Measurements from ENCODE around the gene BMPR1A.

Gene BMPR1A

DNA sequence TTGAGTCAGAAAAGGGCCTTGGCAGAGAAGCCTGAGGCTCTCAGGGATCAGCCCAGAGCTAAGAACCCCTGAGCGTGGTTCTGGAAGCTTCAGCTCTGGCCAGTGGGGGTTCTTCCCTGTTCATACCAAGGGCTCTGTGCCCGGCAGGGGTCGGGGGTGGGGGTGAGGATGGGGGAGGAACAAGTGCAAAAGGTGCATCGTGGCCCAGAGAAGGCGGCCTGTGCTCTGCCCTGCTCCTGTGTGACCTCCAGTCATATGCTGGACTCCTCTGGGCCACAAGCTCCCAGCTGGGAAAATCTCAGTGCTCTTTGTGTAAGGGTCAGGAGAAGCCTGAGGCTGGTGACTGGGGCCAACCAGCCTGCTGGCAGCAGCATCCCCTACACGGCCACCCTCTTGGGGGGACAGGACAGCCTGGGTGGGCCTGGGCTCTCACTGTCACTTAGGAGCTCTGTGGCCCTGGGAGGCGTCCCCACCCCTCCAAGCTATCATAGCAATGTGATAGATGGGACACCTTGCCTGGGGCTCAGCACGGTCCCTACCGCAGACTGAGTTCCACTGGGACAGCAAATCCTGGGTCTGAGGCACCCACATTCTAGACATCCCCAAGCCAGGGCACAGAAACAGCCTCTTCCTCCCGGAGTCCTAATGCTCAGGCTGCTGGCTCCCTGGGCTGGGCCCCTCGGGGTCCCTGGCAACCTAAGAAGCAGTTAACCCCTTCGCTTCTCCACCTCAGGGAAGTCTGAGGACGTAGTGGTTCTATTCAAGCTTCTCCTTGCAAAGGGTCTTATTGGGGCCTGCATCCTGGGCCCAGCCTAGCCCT is 198.5 kb downstream of the BMPR1A start:
- Histone ChIP-seq H3K36me3 (ENCODE audit: control insufficient read depth in 1 of 2, insufficient read depth in 2 of 2, low read length in 2 of 2) (no peaks in the 10 kb centered on the region), H3K9me3 (ENCODE audit: control insufficient read depth in 1 of 2, low read length in 2 of 2) (peaks cover 0 to 4% of the 10 kb centered on the region in 2 donors), H3K27me3 (ENCODE audit: low read depth, low read length) (no peaks in the 10 kb centered on the region), H3K27ac (ENCODE audit: low read length) (peak overlapping the region; percentile 65), H3K4me3 (ENCODE audit: low read depth in 1 of 2, low read length in 2 of 2) (peak overlapping the region; percentile 19 to 21), H3K4me1 (ENCODE audit: control insufficient read depth in 1 of 2, insufficient read depth in 2 of 2, low read length in 2 of 2) (peaks cover 8 to 17% of the 10 kb centered on the region in 2 donors)

DNA sequence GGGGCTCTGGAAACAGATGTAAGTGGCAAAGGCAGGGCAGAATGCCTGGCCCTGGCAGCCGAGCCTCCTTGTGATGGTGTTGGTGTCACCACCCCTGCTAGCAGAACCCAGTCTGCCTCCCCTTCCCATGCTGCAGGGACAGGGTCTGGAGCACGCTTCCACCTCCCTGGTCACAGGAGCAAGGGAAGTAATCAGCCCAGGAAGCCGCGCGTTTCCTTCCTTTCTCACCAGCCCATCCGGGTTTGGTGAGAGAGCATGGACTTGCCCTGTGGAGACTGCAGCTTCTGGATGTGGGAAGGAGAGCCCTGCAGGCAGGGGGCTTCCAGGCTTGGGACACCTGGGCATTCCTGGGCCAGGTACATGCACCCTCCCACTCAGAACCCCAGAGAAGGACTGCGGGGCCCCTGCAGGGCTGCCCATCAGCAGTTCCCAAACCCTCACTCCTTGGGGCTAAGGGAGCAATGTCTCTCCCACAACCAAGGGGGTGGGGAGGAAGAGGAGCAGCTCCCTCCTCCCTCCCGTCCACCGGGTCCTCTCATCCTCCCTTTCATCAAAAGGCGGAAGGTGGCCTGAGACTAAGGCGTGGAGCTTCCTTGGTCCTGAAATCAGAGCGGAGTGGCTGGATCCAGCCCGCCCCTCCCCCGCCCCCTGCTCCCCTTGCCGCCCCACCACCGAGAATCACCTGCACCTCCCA is 199.2 kb downstream of the BMPR1A start:
- H3K36me3 ChIP-seq (ENCODE audit: control insufficient read depth in 1 of 2, insufficient read depth in 2 of 2, low read length in 2 of 2), result no peaks in the 10 kb centered on the region
- H3K27ac ChIP-seq (ENCODE audit: low read length), result peak overlapping the region; percentile 65
- H3K4me3 ChIP-seq (ENCODE audit: low read depth in 1 of 2, low read length in 2 of 2), result peak overlapping the region; percentile 16 to 21
- H3K4me1 ChIP-seq (ENCODE audit: control insufficient read depth in 1 of 2, insufficient read depth in 2 of 2, low read length in 2 of 2), result peaks cover 8 to 18% of the 10 kb centered on the region in 2 donors
- peaks cover 0 to 4% of the 10 kb centered on the region in 2 donors for H3K9me3 ChIP-seq (ENCODE audit: control insufficient read depth in 1 of 2, low read length in 2 of 2)
- no peaks in the 10 kb centered on the region for H3K27me3 ChIP-seq (ENCODE audit: low read depth, low read length)

- peaks cover 8 to 18% of the 10 kb centered on the region in 2 donors for H3K4me1 ChIP-seq (ENCODE audit: control insufficient read depth in 1 of 2, insufficient read depth in 2 of 2, low read length in 2 of 2)
- H3K27ac ChIP-seq (ENCODE audit: low read length), result no peak overlapping the region
- peaks cover 0 to 4% of the 10 kb centered on the region in 2 donors for H3K9me3 ChIP-seq (ENCODE audit: control insufficient read depth in 1 of 2, low read length in 2 of 2)
- H3K36me3 ChIP-seq (ENCODE audit: control insufficient read depth in 1 of 2, insufficient read depth in 2 of 2, low read length in 2 of 2), result no peaks in the 10 kb centered on the region
- peak overlapping the region in 1 of 2 donors; percentile 26 for H3K4me3 ChIP-seq (ENCODE audit: low read depth in 1 of 2, low read length in 2 of 2)
- H3K27me3 ChIP-seq (ENCODE audit: low read depth, low read length), result no peaks in the 10 kb centered on the region
Observed at GRCh38 chr10:86956195-86956847, 199.9 kb downstream of the BMPR1A start.

GRCh38 chr10:86956848-86957448 is 200.5 kb downstream of the BMPR1A start:
- H3K27me3 ChIP-seq (ENCODE audit: low read depth, low read length), result no peaks in the 10 kb centered on the region
- peaks cover 8 to 18% of the 10 kb centered on the region in 2 donors for H3K4me1 ChIP-seq (ENCODE audit: control insufficient read depth in 1 of 2, insufficient read depth in 2 of 2, low read length in 2 of 2)
- peak overlapping the region; percentile 21 to 26 for H3K4me3 ChIP-seq (ENCODE audit: low read depth in 1 of 2, low read length in 2 of 2)
- H3K27ac ChIP-seq (ENCODE audit: low read length), result peak overlapping the region; percentile 75
- no peaks in the 10 kb centered on the region for H3K36me3 ChIP-seq (ENCODE audit: control insufficient read depth in 1 of 2, insufficient read depth in 2 of 2, low read length in 2 of 2)
- H3K9me3 ChIP-seq (ENCODE audit: control insufficient read depth in 1 of 2, low read length in 2 of 2), result peaks cover 0 to 4% of the 10 kb centered on the region in 2 donors

DNA sequence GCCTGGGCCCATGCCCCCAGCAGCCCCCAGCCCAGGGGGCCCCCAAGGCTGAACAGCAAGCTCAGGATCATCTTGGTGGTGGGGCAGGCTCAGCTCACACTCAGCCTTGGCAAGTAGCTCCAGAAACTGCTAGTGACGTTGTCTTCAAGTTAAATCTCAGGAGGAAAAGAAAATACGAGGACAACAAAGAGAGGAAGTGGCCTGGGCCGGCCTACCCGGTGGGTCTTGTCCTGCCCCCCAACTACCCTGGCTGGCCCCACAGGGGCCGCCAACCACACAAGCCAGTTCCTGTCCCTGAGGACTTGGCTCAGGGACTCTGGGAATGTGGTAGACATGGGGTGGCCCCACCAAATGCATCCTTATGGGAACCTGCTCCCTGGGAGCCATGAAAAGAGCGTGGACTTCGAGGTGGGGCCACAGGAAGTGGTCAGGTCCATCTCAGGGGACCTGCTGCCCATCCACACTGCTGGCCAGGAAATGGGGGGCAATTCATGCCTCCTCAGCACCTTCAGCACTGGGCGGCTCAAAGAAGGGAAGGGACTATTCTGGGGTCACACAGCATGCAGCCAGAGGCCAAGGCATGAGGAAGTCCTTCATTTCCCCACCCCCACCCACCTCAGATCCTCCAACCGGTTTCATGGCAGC is 201.2 kb downstream of the BMPR1A start, which contains the start of gene MMRN2:
Gene MMRN2 (minus strand): TSS at position 145 of the 645 bp plus-strand sequence. CDS start 74 bp downstream, at position 71.
- peak within 1 kb of the TSS; percentile 75 for H3K27ac ChIP-seq (ENCODE audit: low read length)
- H3K4me1 ChIP-seq (ENCODE audit: control insufficient read depth in 1 of 2, insufficient read depth in 2 of 2, low read length in 2 of 2), result peaks cover 8 to 18% of the 10 kb centered on the region in 2 donors
- H3K4me3 ChIP-seq (ENCODE audit: low read depth in 1 of 2, low read length in 2 of 2), result peak within 1 kb of the TSS; percentile 21 to 26

GRCh38 chr10:86958116-86958900 is 201.9 kb downstream of the BMPR1A start, which contains the start of gene SNCG:
TSS of gene SNCG (plus strand) at chr10:86958599. CDS start at chr10:86958698, 99 bp downstream.
- H3K27me3 ChIP-seq (ENCODE audit: low read depth, low read length), result no peaks in the 10 kb centered on the region
- H3K9me3 ChIP-seq (ENCODE audit: control insufficient read depth in 1 of 2, low read length in 2 of 2), result no peaks in the 10 kb centered on the region
- no peaks in the 10 kb centered on the region for H3K36me3 ChIP-seq (ENCODE audit: control insufficient read depth in 1 of 2, insufficient read depth in 2 of 2, low read length in 2 of 2)
- H3K4me1 ChIP-seq (ENCODE audit: control insufficient read depth in 1 of 2, insufficient read depth in 2 of 2, low read length in 2 of 2), result peaks cover 8 to 18% of the 10 kb centered on the region in 2 donors
- H3K4me3 ChIP-seq (ENCODE audit: low read depth in 1 of 2, low read length in 2 of 2), result peak within 1 kb of the TSS; percentile 21
- H3K27ac ChIP-seq (ENCODE audit: low read length), result peak within 1 kb of the TSS; percentile 39

More for the DNA sequence above, 201.2 kb downstream of the BMPR1A start, which contains the start of gene MMRN2:
- H3K36me3 ChIP-seq (ENCODE audit: control insufficient read depth in 1 of 2, insufficient read depth in 2 of 2, low read length in 2 of 2), result no peaks in the 10 kb centered on the region
- H3K9me3 ChIP-seq (ENCODE audit: control insufficient read depth in 1 of 2, low read length in 2 of 2), result no peaks in the 10 kb centered on the region
- H3K27me3 ChIP-seq (ENCODE audit: low read depth, low read length), result no peaks in the 10 kb centered on the region

DNA sequence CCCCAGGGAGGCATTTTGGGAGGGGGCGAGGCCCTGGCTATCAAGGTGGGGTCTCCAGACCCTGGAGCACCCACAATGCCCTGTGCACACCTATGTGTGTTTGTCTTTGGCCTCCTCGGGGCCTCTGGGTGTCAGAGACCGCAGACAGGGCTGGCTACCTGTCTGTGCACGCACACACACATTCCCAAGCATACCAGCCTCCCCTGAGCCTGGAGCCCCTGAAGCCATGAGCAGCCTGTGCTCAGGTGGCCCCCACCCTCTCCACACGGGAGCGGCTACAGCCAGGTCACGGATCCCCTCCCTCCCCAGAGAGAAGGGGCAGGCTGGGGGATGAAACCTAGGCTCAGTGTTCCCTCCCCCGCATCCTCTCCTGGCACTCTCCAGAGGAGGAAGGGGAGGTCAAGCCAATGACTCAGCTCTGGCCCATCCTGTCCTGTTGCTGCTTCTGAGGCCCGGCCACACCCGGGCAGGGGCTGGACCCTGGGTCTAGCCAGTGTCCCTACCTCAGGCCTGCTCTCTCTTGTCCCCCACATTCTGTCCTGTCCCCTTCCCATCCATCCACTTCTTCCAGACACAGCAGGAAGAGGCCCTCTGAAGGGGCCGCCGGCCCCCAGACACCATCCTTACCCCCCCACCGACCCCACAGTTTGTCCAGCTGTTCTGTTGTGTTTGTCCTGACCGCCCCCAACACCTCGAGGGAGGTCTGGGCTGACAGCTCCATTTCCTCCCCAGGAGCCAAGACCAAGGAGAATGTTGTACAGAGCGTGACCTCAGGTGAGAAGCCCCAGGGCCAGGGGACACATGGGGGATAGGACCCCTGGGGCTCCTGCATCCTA is 202.7 kb downstream of the BMPR1A start:
- Histone ChIP-seq H3K27me3 (ENCODE audit: low read depth, low read length) (no peaks in the 10 kb centered on the region), H3K4me1 (ENCODE audit: control insufficient read depth in 1 of 2, insufficient read depth in 2 of 2, low read length in 2 of 2) (peaks cover 8 to 17% of the 10 kb centered on the region in 2 donors), H3K36me3 (ENCODE audit: control insufficient read depth in 1 of 2, insufficient read depth in 2 of 2, low read length in 2 of 2) (no peaks in the 10 kb centered on the region), H3K27ac (ENCODE audit: low read length) (peak overlapping the region; percentile 39), H3K9me3 (ENCODE audit: control insufficient read depth in 1 of 2, low read length in 2 of 2) (no peaks in the 10 kb centered on the region), H3K4me3 (ENCODE audit: low read depth in 1 of 2, low read length in 2 of 2) (peak overlapping the region; percentile 11 to 21)

DNA sequence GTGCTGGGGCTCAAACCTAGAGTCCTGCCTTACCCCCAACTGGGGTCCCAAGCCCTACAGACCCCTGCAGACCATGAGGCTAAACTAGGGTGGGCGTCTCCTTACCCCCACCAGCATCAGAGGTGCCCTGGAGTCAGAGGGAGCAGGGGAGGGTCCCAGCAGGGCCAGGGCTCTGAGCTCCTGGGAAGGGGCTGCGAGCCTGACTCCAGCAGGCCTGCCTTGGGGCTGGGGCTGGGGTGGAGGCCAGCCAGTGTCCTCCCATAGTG is 203.3 kb downstream of the BMPR1A start:
- Histone ChIP-seq H3K36me3 (ENCODE audit: control insufficient read depth in 1 of 2, insufficient read depth in 2 of 2, low read length in 2 of 2) (no peaks in the 10 kb centered on the region), H3K27ac (ENCODE audit: low read length) (peak overlapping the region; percentile 39), H3K4me1 (ENCODE audit: control insufficient read depth in 1 of 2, insufficient read depth in 2 of 2, low read length in 2 of 2) (peaks cover 8 to 14% of the 10 kb centered on the region in 2 donors), H3K4me3 (ENCODE audit: low read depth in 1 of 2, low read length in 2 of 2) (peak overlapping the region in 1 of 2 donors; percentile 7), H3K9me3 (ENCODE audit: control insufficient read depth in 1 of 2, low read length in 2 of 2) (no peaks in the 10 kb centered on the region), H3K27me3 (ENCODE audit: low read depth, low read length) (no peaks in the 10 kb centered on the region)

DNA sequence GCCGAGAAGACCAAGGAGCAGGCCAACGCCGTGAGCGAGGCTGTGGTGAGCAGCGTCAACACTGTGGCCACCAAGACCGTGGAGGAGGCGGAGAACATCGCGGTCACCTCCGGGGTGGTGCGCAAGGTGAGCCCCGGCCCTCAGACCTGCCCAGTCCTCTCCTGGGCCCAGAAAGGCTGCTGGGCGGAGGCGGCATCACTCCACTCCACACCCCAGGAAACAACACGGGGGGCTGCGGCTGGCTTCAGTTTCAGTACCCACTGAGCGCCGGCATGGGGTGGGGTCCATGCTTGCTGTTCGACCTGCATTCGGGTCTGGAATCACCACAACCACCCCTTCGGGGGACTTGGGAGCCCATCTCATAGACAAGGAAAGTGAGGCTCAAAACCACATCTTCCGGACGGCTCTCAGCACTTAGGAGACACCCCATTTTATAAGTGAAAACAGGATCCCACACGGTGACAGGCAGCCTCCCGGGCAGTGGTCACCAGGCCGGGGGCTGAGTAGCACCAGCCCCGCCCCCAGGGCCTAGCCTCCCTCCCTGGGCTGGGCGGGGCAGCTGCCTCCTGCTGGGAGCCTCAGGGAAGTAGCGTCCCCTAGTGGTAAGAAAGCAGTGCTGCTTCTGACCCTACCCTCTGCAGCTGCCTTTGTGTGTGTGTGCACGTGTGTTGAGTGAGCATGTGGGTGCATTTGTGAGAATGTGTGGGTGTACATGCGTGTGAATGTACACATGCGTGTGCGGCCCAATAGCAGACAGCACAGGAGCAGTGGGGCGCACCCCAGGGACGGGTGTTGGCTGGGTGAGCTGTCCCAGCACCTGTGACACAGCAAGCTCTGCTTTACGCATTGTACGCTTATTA is 203.8 kb downstream of the BMPR1A start:
- Histone ChIP-seq H3K9me3 (ENCODE audit: control insufficient read depth in 1 of 2, low read length in 2 of 2) (no peaks in the 10 kb centered on the region), H3K36me3 (ENCODE audit: control insufficient read depth in 1 of 2, insufficient read depth in 2 of 2, low read length in 2 of 2) (no peaks in the 10 kb centered on the region), H3K4me1 (ENCODE audit: control insufficient read depth in 1 of 2, insufficient read depth in 2 of 2, low read length in 2 of 2) (peaks cover 8 to 14% of the 10 kb centered on the region in 2 donors), H3K27ac (ENCODE audit: low read length) (no peak overlapping the region), H3K27me3 (ENCODE audit: low read depth, low read length) (no peaks in the 10 kb centered on the region), H3K4me3 (ENCODE audit: low read depth in 1 of 2, low read length in 2 of 2) (no peak overlapping the region)
